SJCRH30 (cell line): ENCODE measurements around the gene PEF1. TPM values are rescaled to one million over a fixed set of nuclear protein-coding genes. Genes with fewer than 3 reads are reported as not detected.
A peak's percentile ranks its signal among the peaks of the same experiment; 100 is the strongest.

Source experiments
- DNase-seq, 2 experiments: peaks; one replicate each; pipeline ENCODE4 v3.0.0-alpha.2; 2015 to 2020
- H3K27ac ChIP-seq: fragments of 250-450 bp; sonication (Bioruptor Pico); 2 replicates; pipeline ENCODE4 v1.5.1; 2020; ENCODE audit warnings: mild to moderate bottlenecking, moderate library complexity
- H3K27me3 ChIP-seq: fragments of 250-450 bp; sonication (Bioruptor Pico); 2 replicates; pipeline ENCODE4 v1.5.1; 2020; ENCODE audit warnings: mild to moderate bottlenecking, moderate library complexity
- H3K36me3 ChIP-seq: fragments of 250-450 bp; sonication (Bioruptor Pico); 2 replicates; pipeline ENCODE4 v1.5.1; 2020; ENCODE audit warnings: mild to moderate bottlenecking, moderate library complexity
- H3K4me1 ChIP-seq: fragments of 250-450 bp; sonication (Bioruptor Pico); 2 replicates; pipeline ENCODE4 v1.5.1; 2020; ENCODE audit warnings: mild to moderate bottlenecking, moderate library complexity
- H3K4me3 ChIP-seq: fragments of 250-450 bp; sonication (Bioruptor Pico); 2 replicates; pipeline ENCODE4 v1.5.1; 2020; ENCODE audit warnings: mild to moderate bottlenecking, moderate library complexity
- H3K9me3 ChIP-seq: fragments of 250-450 bp; sonication (Bioruptor Pico); replicated peaks from 2 replicates; pipeline ENCODE4 v1.5.1; 2020; ENCODE audit warnings: mild to moderate bottlenecking, moderate library complexity
- total RNA-seq: library from RNA; depleted of rRNA; stranded (reverse); fragments of >200 nt; shearing (Covaris generic); gene quantifications from 2 replicates; pipeline ENCODE4 v1.2.3, GENCODE V29; 2014; rRNA removed

The PEF1 gene
- total RNA-seq, 1 experiment from 2014 or later, result 64.8 TPM

DNA sequence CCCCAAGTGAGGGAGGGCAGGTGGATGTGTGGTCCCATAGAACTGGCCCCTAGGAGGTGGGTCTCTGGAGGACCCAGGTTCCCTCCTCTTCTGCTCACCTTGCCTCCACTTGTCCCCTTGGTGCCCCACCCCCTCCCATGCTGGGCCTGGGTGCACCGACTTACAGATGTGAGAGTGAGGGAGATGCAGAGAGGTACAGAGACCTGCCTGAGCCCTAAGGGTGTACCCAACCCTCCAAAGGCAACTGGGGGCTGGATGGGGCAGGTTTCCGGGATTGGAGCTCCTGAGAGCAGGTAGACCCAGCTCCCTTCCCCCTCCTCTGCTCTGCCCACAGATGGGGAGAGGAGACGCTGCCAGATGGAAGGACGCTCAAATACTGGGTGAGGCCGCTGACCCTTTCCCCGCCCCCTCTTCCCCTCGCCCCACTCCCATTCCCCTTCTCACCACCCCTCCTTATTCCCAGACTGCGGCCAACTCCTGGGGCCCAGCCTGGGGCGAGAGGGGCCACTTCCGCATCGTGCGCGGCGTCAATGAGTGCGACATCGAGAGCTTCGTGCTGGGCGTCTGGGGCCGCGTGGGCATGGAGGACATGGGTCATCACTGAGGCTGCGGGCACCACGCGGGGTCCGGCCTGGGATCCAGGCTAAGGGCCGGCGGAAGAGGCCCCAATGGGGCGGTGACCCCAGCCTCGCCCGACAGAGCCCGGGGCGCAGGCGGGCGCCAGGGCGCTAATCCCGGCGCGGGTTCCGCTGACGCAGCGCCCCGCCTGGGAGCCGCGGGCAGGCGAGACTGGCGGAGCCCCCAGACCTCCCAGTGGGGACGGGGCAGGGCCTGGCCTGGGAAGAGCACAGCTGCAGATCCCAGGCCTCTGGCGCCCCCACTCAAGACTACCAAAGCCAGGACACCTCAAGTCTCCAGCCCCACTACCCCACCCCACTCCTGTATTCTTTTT is 58.0 kb downstream of the PEF1 start:
- no peak overlapping the region for H3K27ac ChIP-seq
- DNase-seq, result no peak
- peaks cover 27% of the 10 kb centered on the region for H3K4me1 ChIP-seq

GRCh38 chr1:31585736-31586365 is 58.8 kb downstream of the PEF1 start:
- no peak for DNase-seq
- Histone ChIP-seq H3K4me3 (no peak overlapping the region), H3K27me3 (peaks cover 9% of the 10 kb centered on the region; the same call in 1 of the 2 replicates), H3K9me3 (no peaks in the 10 kb centered on the region), H3K4me1 (peaks cover 20% of the 10 kb centered on the region), H3K27ac (no peak overlapping the region), H3K36me3 (no peaks in the 10 kb centered on the region)

More for the DNA sequence above, 58.0 kb downstream of the PEF1 start:
- Histone ChIP-seq H3K36me3 (no peaks in the 10 kb centered on the region), H3K27me3 (0 out of 2 replicates have a peak, but pooled peaks cover 4% of the 10 kb centered on the region), H3K9me3 (no peaks in the 10 kb centered on the region), H3K4me3 (no peak overlapping the region)

GRCh38 chr1:31584869-31585735 is 59.6 kb downstream of the PEF1 start:
- Histone ChIP-seq H3K4me1 (peaks cover 14% of the 10 kb centered on the region), H3K9me3 (no peaks in the 10 kb centered on the region), H3K27me3 (peaks cover 14% of the 10 kb centered on the region; the same call in 1 of the 2 replicates), H3K36me3 (no peaks in the 10 kb centered on the region), H3K4me3 (no peak overlapping the region), H3K27ac (no peak overlapping the region)
- DNase-seq, result no peak

- no peaks in the 10 kb centered on the region for H3K36me3 ChIP-seq
- no peaks in the 10 kb centered on the region for H3K9me3 ChIP-seq
- DNase-seq, result peak; percentile 76 to 82
- H3K4me1 ChIP-seq, result peaks cover 20% of the 10 kb centered on the region; the same call in 1 of the 2 replicates
- no peak overlapping the region for H3K4me3 ChIP-seq
- H3K27me3 ChIP-seq, result peaks cover 18% of the 10 kb centered on the region; the same call in 1 of the 2 replicates
- no peak overlapping the region for H3K27ac ChIP-seq
These were observed 60.4 kb downstream of the PEF1 start for GRCh38 chr1:31583995-31584868.

DNA sequence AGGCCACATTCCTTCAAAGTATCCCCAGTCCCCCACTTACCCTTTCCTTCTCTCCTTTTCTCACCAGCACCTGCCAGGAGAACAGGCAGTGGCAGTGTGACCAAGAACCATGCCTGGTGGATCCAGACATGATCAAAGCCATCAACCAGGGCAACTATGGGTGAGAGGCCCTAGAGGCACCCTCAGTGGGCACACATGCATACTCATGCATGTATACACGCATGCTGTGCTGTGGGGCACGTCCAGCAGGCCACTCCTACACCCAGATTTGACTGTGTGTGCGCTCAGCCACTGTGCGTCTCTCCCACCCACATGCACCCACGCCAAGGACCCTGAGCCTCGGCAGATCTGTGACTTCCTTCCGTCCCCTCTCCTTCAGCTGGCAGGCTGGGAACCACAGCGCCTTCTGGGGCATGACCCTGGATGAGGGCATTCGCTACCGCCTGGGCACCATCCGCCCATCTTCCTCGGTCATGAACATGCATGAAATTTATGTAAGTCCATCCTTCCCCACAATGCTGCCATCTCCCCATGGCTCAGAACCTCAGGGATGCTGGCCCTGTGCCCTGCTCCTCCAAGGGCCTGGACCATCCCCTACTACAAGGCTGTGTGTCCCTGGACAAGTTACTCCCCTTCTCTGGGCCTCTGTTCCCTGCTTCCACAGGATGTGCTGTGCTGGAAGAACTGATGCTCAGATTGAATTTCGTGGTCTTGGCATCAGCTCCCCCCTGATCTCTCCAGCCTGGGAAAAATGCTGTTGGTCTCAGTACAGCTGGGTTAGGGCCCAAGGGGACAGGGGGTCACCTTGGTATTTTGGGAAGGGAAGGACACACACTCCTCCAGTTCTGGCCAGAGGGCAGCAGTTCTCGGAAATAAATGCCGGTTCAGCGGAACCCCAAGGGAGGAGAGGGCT is 61.3 kb downstream of the PEF1 start:
- Histone ChIP-seq H3K4me1 (peaks cover 23% of the 10 kb centered on the region; the same call in 1 of the 2 replicates), H3K4me3 (no peak overlapping the region), H3K36me3 (no peaks in the 10 kb centered on the region), H3K27ac (no peak overlapping the region), H3K27me3 (peaks cover 21% of the 10 kb centered on the region; the same call in 1 of the 2 replicates), H3K9me3 (no peaks in the 10 kb centered on the region)
- DNase-seq, result no peak

GRCh38 chr1:31581821-31582810 is 62.6 kb downstream of the PEF1 start:
- peaks cover 25% of the 10 kb centered on the region; the same call in 1 of the 2 replicates for H3K4me1 ChIP-seq
- no peak for DNase-seq

GRCh38 chr1:31580891-31581603 is 63.6 kb downstream of the PEF1 start:
- Histone ChIP-seq H3K4me1 (peaks cover 32% of the 10 kb centered on the region), H3K36me3 (no peaks in the 10 kb centered on the region), H3K27ac (no peak overlapping the region), H3K4me3 (no peak overlapping the region), H3K27me3 (peaks cover 21% of the 10 kb centered on the region; the same call in 1 of the 2 replicates), H3K9me3 (no peaks in the 10 kb centered on the region)
- no peak for DNase-seq

More at GRCh38 chr1:31581821-31582810, 62.6 kb downstream of the PEF1 start:
- Histone ChIP-seq H3K9me3 (no peaks in the 10 kb centered on the region), H3K27ac (no peak overlapping the region), H3K27me3 (peaks cover 21% of the 10 kb centered on the region; the same call in 1 of the 2 replicates), H3K36me3 (no peaks in the 10 kb centered on the region), H3K4me3 (no peak overlapping the region)

DNA sequence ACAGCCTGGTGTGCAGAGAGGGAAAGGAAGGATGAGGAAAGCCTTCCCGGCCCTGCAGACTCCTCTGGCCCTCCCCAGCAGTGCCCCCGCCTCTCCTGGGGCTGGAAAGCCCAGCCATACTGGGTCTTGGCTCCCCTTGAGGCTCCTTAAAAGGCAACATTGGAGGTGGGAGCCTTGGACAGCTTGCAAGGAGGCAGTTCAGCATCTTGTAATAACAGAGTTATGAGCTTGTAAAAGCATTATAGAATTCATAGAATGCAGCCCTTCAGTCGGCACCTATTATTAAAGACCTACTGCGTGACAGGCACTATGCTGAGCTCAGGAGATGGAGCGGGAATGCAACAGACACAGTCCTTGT is 64.2 kb downstream of the PEF1 start:
- Histone ChIP-seq H3K4me3 (no peak overlapping the region), H3K9me3 (no peaks in the 10 kb centered on the region), H3K4me1 (peaks cover 37% of the 10 kb centered on the region), H3K27me3 (peaks cover 21% of the 10 kb centered on the region; the same call in 1 of the 2 replicates), H3K36me3 (no peaks in the 10 kb centered on the region), H3K27ac (no peak overlapping the region)
- DNase-seq, result no peak

Other genes starting within 250 kb of the PEF1 start
- gene SERINC2, start 231.7 kb downstream of the PEF1 start, total RNA-seq, result 14.2 and 17.1 TPM in 2 replicates
- 0.56 and 1.2 TPM in 2 replicates for gene TINAGL1, start 68.4 kb downstream of the PEF1 start, total RNA-seq
- not detected in 2 replicates for gene HCRTR1, start 27.2 kb downstream of the PEF1 start, total RNA-seq
- 2.6 and 2.7 TPM in 2 replicates for gene COL16A1, start 59.1 kb upstream of the PEF1 start, total RNA-seq
- gene ADGRB2, start 119.5 kb upstream of the PEF1 start, total RNA-seq, result 0.73 and 1.1 TPM in 2 replicates
- 0.05 and 0.16 TPM in 2 replicates for gene SPOCD1, start 171.1 kb upstream of the PEF1 start, total RNA-seq